ENCODE measurements around the gene ARID3C. TPM values are rescaled to one million over a fixed set of nuclear protein-coding genes. Genes with fewer than 3 reads are reported as not detected.

Gene ARID3C
- polyA plus RNA-seq, 2 of the 4 experiments (the other 2 are of a cell fraction) = 0.09 to 0.12 TPM

- Histone ChIP-seq H3K9me3 (no peaks in the 10 kb centered on the region), H3K4me1 (peaks cover 26% of the 10 kb centered on the region; the same call in 2 of the 3 replicates), H3K4me2 (peak overlapping the region; percentile 93), H3K4me3 (peak overlapping the region; percentile 73), H3K27ac (peak overlapping the region; percentile 88 to 95)
- DNase-seq (ENCODE audit: low read depth in 1 of 2, low spot score in 1 of 2) (peak in 1 of 2 experiments; percentile 41), FAIRE-seq (no peak), ATAC-seq (peak in 1 of 2 experiments; percentile 18; a peak in 3 of 6 replicates)
- ChIA-PET CTCF (interaction anchor here (1.9 to 22.6 kb wide), 8 partner anchors 7 to 233 kb away, joined by 6 to 429 read pairs (median 77); partner anchors contain the start of genes ARID3C, CCL27, DCTN3 and GALT), POLR2A (interaction anchor here (0.6 to 2.3 kb wide), 6 partner anchors 8 to 415 kb away, joined by 3 to 17 read pairs (median 6); partner anchors contain the start of genes ARID3C, DCTN3, GALT and IL11RA)
- 1% methylated on average over 18 of the region's 23 CpGs for WGBS (ENCODE audit: missing lambda C conversion rate)
- TF ChIP-seq MYC (IDR thresholded peaks at IDR 0.05; ENCODE audit: borderline replicate concordance, low read length) (no peak), TP53 (CRISPR knock-in tag; IDR thresholded peaks at IDR 0.05) (0 out of 2 replicates have a peak, but pooled peaks have one; percentile 11), ATOH8 (CRISPR knock-in tag; IDR thresholded peaks at IDR 0.05; ENCODE audit: low read depth) (peak; percentile 71; the same call in 1 of the 2 replicates), POLR2AphosphoS2 (conservative IDR thresholded peaks at IDR 0.05; ENCODE audit: low read length) (no peak), ZSCAN20 (CRISPR knock-in tag; IDR thresholded peaks at IDR 0.05) (no peak), HOXB5 (CRISPR knock-in tag; IDR thresholded peaks at IDR 0.05) (peak; percentile 27; the same call in 1 of the 2 replicates), USF2 (IDR thresholded peaks at IDR 0.05) (peak; percentile 69; the same call in 1 of the 2 replicates), RARB (CRISPR knock-in tag; IDR thresholded peaks at IDR 0.05) (no peak), CHD2 (IDR thresholded peaks at IDR 0.05; ENCODE audit: low read length, partially characterized antibody) (no peak), RFX5 (IDR thresholded peaks at IDR 0.05) (no peak)
Measured at GRCh38 chr9:34636791-34637355, 8.0 kb upstream of the ARID3C start.

GRCh38 chr9:34635556-34635955 is 6.7 kb upstream of the ARID3C start:
- ChIA-PET CTCF (interaction anchor here (0.7 to 22.6 kb wide), 14 partner anchors 8 to 460 kb away, joined by 3 to 429 read pairs (median 20); partner anchors contain the start of genes CCL27, DCTN3, GALT and IL11RA), POLR2A (no interaction called here)
- no peak for FAIRE-seq
- no peak for ATAC-seq
- DNase-seq (ENCODE audit: low read depth in 1 of 2, low spot score in 1 of 2) = no peak
- peak overlapping the region; percentile 93 for H3K4me2 ChIP-seq
- peaks cover 23% of the 10 kb centered on the region; the same call in 2 of the 3 replicates for H3K4me1 ChIP-seq
- H3K4me3 ChIP-seq = no peak overlapping the region
- 94% methylated on average over 14 of the region's 14 CpGs for WGBS (ENCODE audit: missing lambda C conversion rate)
- H3K27ac ChIP-seq = no peak overlapping the region
- no peaks in the 10 kb centered on the region for H3K9me3 ChIP-seq
- TF ChIP-seq PHF8 (IDR thresholded peaks at IDR 0.05; ENCODE audit: borderline replicate concordance, low read depth) = no peak
- TF ChIP-seq CBX8 (IDR thresholded peaks at IDR 0.05) = no peak
- TF ChIP-seq EP300 (IDR thresholded peaks at IDR 0.05) = no peak
- no peak for TF ChIP-seq ELK1 (IDR thresholded peaks at IDR 0.05; ENCODE audit: low read depth, low read length)
- TF ChIP-seq FOXS1 (CRISPR knock-in tag; IDR thresholded peaks at IDR 0.05) = no peak
- no peak for TF ChIP-seq MYC (IDR thresholded peaks at IDR 0.05; ENCODE audit: borderline replicate concordance, low read length)
- no peak for TF ChIP-seq HOXB5 (CRISPR knock-in tag; IDR thresholded peaks at IDR 0.05)
- TF ChIP-seq KDM1A (IDR thresholded peaks at IDR 0.05; ENCODE audit: low read depth) = no peak
- TF ChIP-seq ESRRA (IDR thresholded peaks at IDR 0.05; ENCODE audit: borderline replicate concordance, low read length) = no peak
- TF ChIP-seq NR3C1 (IDR thresholded peaks at IDR 0.05) = no peak
- TF ChIP-seq HOXA7 (CRISPR knock-in tag; IDR thresholded peaks at IDR 0.05) = no peak
- no peak for TF ChIP-seq RAD21 (conservative IDR thresholded peaks at IDR 0.05 in 1 of 2, IDR thresholded peaks at IDR 0.05 in 1 of 2)
- TF ChIP-seq ZC3H11A (IDR thresholded peaks at IDR 0.05) = no peak
- TF ChIP-seq HES2 (IDR thresholded peaks at IDR 0.05) = no peak
- TF ChIP-seq HMGXB4 (CRISPR knock-in tag; IDR thresholded peaks at IDR 0.05; ENCODE audit: borderline replicate concordance) = no peak
- TF ChIP-seq HEYL (CRISPR knock-in tag; IDR thresholded peaks at IDR 0.05) = no peak
- no peak for TF ChIP-seq CHD4 (IDR thresholded peaks at IDR 0.05; ENCODE audit: borderline replicate concordance)
- TF ChIP-seq JUN (IDR thresholded peaks at IDR 0.05) = no peak
- no peak for TF ChIP-seq JUNB (IDR thresholded peaks at IDR 0.05)
- TF ChIP-seq BCL3 (IDR thresholded peaks at IDR 0.05) = no peak

Data from A549 (cell line).